ENCODE results near the gene DAB1.
"Not testable (repeated sequence)": the region's sequence is repeated elsewhere in the genome, so short reads cannot be mapped to it uniquely, and the experiment has no call there.

DAB1 gene

GRCh38 chr1:57345916-57346315 is 77.9 kb downstream of the DAB1 start:
- H3K9me3 ChIP-seq, result no peaks in the 10 kb centered on the region
- no peaks in the 10 kb centered on the region for H3K27me3 ChIP-seq
- DNase-seq, result no peak
- TF ChIP-seq CTCF (IDR thresholded peaks at IDR 0.05), result no peak
- intact Hi-C loops (cut with DNase I; ENCODE audit: low total_unique reads), result no loop called here
- H3K27ac ChIP-seq, result no peak overlapping the region
- no peaks in the 10 kb centered on the region for H3K4me1 ChIP-seq
- no peak overlapping the region for H3K4me3 ChIP-seq
- H3K36me3 ChIP-seq, result no peaks in the 10 kb centered on the region

GRCh38 chr1:57344265-57344664 is 79.6 kb downstream of the DAB1 start:
- no peaks in the 10 kb centered on the region for H3K4me1 ChIP-seq
- intact Hi-C loops (cut with DNase I; ENCODE audit: low total_unique reads), result no loop called here
- H3K27me3 ChIP-seq, result no peaks in the 10 kb centered on the region
- DNase-seq, result no peak
- no peaks in the 10 kb centered on the region for H3K9me3 ChIP-seq
- H3K27ac ChIP-seq, result no peak overlapping the region
- no peaks in the 10 kb centered on the region for H3K36me3 ChIP-seq
- no peak overlapping the region for H3K4me3 ChIP-seq
- no peak for TF ChIP-seq CTCF (IDR thresholded peaks at IDR 0.05)

GRCh38 chr1:57343298-57343915 is 80.5 kb downstream of the DAB1 start:
- intact Hi-C loops (cut with DNase I; ENCODE audit: low total_unique reads); H3K36me3 ChIP-seq; H3K4me1 ChIP-seq; DNase-seq; H3K27ac ChIP-seq; H3K9me3 ChIP-seq; H3K27me3 ChIP-seq; H3K4me3 ChIP-seq: not testable (repeated sequence)

GRCh38 chr1:57341721-57342120 is 82.1 kb downstream of the DAB1 start:
- no peaks in the 10 kb centered on the region for H3K4me1 ChIP-seq
- intact Hi-C loops (cut with DNase I; ENCODE audit: low total_unique reads), result no loop called here
- H3K4me3 ChIP-seq, result no peak overlapping the region
- no peaks in the 10 kb centered on the region for H3K27me3 ChIP-seq
- DNase-seq, result no peak
- H3K27ac ChIP-seq, result no peak overlapping the region
- H3K36me3 ChIP-seq, result no peaks in the 10 kb centered on the region
- H3K9me3 ChIP-seq, result no peaks in the 10 kb centered on the region
- no peak for TF ChIP-seq CTCF (IDR thresholded peaks at IDR 0.05)

- Histone ChIP-seq H3K4me3 (no peak overlapping the region), H3K4me1 (no peaks in the 10 kb centered on the region), H3K27me3 (no peaks in the 10 kb centered on the region), H3K27ac (no peak overlapping the region), H3K36me3 (no peaks in the 10 kb centered on the region), H3K9me3 (no peaks in the 10 kb centered on the region)
- intact Hi-C loops (cut with DNase I; ENCODE audit: low total_unique reads), result no loop called here
- no peak for TF ChIP-seq CTCF (IDR thresholded peaks at IDR 0.05)
- DNase-seq, result no peak
Measured at GRCh38 chr1:57340334-57341070, 83.4 kb downstream of the DAB1 start.

- intact Hi-C loops (cut with DNase I; ENCODE audit: low total_unique reads), result no loop called here
- Histone ChIP-seq H3K27me3 (no peaks in the 10 kb centered on the region), H3K4me1 (no peaks in the 10 kb centered on the region), H3K4me3 (no peak overlapping the region), H3K9me3 (no peaks in the 10 kb centered on the region), H3K36me3 (no peaks in the 10 kb centered on the region), H3K27ac (no peak overlapping the region)
- DNase-seq, result no peak
- no peak for TF ChIP-seq CTCF (IDR thresholded peaks at IDR 0.05)
Measured at GRCh38 chr1:57337623-57338022, 86.2 kb downstream of the DAB1 start.

Measured in tibial artery (tissue), 4 donors.